Hematopoietic multipotent progenitor cell treated with erythropoietin and hydrocortisone succinate and interleukin-3 and kit ligand, for 6 days (in vitro differentiated cells): ENCODE data around the gene OSMR.

ENCODE experiments used
- DNase-seq: peaks from one replicate; pipeline ENCODE4 v3.0.0-alpha.2; 2015

Gene OSMR

DNA sequence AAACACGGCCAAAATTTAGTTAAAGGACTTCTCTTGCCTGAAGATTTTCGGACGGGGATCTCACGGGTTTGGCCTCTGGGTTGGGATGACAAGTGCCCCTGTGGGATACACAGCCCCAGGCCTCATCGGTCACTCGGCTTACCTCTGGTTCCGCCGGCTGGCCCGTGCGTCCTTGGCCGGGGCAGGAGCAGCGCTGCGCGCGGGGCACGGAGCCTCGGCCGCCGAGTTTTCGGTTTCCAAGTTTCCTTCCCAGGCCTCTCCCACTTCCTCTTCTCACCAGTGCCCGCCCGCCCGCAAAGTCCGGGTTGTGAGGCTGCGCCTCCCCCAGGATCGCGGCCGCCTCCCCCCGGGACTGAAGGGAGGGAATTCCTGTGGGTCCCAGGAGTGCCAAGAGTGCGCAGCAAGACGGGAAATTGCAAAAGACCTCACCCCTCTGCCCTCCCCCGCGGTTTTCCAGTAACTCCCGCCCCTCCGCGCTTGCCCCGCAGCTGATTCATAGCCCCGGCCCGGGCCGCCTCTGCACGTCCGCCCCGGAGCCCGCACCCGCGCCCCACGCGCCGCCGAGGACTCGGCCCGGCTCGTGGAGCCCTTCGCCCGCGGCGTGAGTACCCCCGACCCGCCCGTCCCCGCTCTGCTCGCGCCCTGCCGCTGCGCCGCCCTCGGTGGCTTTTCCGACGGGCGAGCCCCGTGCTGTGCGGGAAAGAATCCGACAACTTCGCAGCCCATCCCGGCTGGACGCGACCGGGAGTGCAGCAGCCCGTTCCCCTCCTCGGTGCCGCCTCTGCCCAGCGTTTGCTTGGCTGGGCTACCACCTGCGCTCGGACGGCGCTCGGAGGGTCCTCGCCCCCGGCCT lies at the start of gene OSMR:
Gene OSMR, plus strand, starts transcription at position 487 of the 853 bp plus-strand sequence. CDS start 23,033 bp downstream, outside the sequence.
- DNase-seq, result peak; percentile 3

DNA sequence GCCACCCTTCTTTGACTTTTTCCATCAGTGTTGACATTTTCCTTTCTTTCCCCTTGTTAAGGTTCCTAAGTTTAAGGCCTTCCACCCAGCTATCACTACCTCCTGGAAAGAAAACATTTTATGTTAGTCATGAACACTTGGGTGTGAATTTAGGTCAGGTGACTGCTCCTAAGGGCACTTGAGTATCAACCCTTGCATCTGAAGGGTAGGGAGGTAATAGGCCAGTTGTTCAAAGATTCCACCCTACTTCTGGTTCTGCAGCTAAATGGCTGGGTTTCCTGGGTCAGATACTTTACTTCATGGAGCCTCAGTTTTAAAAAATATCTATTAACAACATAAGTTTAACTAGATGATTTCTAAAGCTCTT lies 49.1 kb upstream of the OSMR start:
- no peak for DNase-seq

DNA sequence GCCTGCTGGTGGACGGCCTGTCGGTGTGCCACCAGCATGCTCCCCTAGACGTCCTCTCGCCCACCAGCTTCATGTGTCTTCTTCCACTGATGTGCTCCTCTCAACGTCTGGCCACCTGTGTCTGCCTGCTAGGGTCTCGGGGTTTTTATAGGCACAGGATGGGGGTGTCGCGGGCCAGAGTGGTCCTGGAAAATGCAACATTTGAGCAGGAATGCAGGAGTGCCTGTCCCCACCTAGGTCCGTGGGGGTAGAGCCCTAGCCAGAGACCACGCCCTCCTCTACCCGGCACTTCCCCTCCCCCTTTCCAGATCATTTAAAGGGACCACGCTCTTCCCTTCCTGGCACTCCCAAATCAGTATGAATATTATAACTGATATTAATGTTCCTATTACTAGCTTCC lies 48.0 kb upstream of the OSMR start:
- no peak for DNase-seq

DNA sequence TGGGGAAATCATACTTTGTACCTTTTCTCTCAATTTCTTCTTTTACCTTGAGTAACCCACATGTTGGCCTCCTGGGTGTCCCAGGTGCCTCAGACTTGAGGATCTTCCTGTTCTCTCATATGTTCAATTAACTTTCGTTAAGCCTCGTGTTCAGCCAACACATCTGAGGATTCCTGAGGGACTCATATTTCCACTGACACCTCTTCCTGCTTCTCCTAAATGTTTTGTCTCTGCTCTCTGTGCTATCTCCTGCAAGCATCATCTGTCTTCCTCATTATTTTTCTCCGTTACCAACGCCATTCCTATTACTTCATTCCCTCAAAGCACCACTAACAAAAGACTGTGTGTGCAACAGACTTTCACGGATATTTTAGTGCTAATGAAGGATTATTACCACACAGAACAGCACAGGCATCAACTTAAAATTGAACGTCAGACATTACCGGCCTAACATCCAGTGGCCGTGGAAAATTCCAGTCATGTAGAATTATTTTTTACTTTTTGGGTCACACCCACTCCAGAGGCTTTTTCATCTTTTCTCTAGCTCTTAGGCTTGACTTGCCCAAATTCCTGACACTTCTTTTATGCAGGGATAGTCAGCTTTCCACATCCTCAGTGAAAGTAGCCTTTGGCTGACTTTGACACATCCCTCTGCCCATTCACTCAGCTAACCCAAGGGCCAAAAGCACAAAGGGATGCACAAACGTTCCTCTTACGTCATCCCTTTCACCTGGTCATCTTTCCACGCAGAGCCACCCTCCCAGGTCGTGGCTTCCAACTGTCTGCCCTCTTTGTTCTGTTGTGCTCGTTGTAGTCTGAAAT lies 46.0 kb upstream of the OSMR start:
- no peak for DNase-seq

DNA sequence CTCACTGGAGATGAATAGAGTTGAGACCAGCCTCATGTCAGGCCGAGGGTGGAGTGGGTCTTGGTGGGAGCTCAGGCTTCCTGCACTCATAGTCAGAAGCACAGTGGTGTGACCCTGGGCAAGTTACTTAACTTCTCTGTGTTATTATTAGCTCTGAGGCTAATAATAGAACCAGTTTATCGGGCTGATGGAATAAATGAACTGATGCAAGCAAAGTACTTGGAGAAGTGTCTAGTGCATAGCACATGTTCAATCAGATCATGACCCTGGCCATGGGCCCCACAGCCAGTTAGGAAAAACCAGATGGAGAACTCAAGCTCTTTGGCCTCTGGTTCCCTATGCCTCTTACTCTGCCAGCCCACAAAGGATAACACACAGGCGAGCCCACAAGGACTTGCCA lies 45.3 kb upstream of the OSMR start:
- DNase-seq, result no peak

DNA sequence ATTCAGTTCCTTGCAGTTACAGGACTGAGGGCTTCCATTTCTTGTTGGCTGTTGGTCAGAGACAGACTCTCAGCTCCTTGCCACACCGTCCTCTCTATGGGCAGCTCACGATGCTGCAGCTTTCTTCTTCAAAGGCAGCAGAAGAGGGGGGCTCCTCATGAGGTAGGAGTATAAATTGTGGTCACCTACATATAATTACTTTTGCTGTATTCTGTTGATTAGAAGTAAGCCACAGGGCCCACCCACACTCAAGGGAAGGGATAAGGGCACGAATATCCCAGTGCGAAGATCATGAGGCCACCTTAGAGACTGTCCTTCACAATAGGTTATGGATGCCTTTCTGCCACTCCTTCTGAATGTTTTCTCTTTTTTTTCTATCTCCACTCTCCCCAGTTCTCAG lies 43.7 kb upstream of the OSMR start:
- DNase-seq, result no peak

DNA sequence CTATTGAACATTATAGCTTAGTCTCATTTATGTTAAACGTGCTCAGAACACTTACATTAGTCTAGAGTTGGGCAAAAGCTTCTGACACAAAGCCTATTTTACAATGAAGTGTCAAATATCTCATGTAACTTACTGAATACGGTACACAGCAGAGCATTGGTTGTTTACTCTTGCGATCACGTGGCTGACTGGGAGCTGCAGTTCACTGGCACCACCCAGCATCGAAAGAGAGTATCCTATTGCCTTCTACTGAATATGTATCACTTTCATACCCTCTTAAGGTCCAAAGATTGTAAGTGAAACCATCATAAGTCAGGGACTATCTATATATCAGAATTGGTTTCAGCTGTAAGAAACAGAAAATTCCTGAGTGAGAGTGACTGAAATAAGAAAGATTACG lies 42.6 kb upstream of the OSMR start:
- no peak for DNase-seq

DNA sequence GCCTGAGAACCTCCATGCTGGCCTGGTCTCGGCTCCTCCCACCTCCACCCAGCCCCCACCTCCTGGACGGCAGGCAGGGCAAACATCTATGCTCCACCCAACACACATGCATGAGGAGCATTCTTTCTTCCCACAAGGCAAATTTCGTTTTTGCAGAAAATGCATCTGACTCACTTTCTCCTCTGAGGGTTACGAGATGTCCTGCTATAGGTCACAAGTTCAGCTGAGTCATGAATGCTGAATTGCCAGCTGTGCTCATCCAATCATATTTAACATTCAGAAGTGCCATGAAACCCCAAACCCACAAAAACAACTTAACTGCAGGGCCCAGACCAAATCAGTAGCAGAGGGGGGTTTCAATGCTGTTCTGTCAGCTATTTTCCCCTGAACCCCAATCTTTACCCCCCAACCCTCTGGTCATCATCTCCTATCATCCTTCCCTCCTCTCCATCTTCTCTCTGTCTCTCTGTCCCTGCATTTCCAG lies 39.0 kb upstream of the OSMR start:
- peak; percentile 1 for DNase-seq

DNA sequence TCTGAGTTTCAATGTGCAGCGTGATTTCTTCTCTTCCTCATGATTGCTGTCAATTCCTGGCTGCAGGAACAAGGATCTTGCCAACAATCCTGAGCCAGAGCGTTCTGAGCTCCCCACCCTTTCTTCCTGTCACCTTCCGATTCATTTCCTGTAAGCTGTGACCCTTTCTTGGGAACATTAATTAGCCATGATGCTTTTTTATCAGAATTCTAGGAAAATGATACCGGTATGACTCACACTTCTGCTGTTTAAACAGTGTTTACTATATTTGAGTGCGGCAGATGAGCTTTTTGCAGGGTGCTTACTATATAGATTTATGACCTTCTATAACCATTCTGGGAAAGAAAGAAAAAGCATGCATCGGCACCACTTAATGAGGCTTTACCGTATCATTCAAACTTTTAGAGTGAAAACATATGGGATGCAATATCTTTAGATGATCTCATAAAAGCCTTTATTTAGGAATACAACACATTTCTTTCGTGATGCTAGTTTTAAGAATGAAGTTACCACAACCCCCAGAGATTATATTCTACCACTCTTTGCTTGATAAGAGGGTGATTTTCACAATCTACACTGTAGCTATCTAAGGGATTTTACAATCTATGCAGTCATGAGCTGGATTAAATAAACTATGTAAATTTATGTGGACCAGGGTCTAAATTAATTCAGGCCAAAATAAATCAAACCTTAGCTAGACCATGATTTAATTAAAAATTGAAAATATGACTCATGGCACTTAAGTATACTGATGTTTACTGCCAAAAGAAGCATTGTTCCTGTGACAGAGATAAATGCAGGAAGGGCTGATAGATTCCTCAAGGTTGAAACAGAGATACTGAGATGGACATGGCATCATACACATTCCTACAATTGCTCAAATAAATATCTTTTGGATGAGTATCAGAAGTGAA lies 38.0 kb upstream of the OSMR start:
- DNase-seq, result no peak

DNA sequence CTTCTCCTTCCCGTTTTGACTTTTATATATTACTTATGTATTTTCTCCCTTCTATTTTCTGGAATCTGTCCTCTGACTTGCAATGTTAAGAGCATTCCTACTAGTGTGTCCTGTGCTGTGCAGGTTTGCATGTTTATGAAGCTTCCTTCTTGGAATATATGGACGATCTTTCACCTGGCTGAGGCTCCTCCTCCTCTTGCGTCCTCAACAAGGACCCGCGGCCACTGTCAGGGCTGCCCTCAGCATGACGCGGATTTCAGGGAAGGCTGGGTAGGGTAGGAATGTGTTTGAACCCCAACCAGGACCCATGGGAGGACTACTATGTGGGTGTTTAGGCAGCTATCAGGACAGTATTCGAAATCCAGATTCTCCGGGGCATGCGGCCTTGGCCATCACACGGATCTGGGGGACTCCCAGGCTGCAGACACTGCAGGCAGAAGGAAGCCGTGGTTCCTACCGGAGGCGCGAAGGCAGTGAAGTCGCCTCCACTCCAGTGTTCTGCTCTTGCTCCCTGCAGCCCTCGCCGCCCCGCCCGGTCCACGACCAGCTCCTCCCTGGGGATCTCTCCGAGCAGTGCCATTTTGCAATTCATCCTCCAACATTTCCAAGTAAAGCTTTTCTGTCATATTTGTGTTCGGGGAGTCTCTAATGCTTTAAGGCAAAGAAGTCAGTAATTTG lies 37.0 kb upstream of the OSMR start:
- no peak for DNase-seq

DNA sequence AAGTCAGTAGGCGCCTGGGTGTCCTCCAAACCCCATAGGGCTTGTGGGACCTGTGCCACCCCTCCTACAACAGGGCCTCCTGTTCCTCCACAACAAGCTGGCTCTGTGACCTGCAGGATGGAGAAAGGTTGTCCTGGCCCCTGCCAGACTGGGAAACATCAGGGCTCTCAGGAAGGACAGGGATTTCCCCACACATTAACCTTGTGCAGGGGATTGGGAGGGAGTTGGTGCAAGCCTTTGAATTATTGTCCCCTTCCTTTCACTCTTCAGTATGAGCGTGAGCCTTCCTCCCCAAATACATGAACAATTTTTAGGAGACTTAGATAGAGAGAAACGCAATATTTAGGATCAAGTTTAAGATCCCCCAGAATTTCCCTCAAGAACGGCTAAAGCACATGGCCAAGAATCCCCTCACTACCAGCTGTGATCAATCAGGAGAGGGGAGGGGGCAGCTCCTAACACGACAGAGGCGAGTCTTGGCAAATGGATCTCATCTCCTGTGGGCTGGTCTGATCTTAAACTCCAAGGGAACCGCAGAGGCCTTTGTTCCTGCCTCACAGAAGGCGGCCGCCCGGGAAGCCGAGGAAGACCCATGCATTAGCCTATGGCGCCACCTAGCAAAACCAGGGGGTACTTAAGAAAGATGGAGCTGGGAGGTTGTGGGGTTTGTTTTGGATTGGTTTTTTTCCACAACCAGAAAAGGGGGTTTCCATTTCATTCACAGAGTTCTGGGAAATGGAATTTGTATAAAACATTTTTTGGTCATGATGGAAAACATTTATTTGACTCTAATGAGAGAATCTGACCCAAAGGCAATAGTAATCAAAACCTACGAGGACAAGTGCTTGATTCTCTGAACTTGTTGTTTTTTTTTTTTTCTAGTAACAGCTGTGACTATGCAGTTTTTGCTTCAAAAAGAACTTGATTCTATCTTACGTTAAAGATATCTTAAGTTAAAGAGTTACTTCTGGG lies 36.1 kb upstream of the OSMR start:
- DNase-seq, result peak; percentile 78

DNA sequence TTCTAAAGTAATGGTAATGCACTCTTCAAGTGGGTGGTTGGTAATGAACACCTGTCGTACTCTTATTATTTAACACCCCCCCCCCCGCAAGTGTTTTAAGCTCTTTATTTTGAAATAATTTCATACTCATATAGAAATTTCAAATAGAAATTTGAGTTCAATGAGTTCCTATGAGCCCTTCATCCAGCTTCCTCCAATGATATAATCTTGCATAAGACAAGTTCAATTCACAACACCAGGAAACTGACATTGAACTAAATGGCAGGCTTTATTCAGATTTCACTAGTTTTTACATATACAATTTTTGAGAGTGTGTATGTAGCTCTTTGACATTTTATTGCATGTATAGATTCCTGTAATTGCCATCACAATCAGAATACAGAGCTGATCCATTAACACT lies 30.9 kb upstream of the OSMR start:
- DNase-seq, result no peak

DNA sequence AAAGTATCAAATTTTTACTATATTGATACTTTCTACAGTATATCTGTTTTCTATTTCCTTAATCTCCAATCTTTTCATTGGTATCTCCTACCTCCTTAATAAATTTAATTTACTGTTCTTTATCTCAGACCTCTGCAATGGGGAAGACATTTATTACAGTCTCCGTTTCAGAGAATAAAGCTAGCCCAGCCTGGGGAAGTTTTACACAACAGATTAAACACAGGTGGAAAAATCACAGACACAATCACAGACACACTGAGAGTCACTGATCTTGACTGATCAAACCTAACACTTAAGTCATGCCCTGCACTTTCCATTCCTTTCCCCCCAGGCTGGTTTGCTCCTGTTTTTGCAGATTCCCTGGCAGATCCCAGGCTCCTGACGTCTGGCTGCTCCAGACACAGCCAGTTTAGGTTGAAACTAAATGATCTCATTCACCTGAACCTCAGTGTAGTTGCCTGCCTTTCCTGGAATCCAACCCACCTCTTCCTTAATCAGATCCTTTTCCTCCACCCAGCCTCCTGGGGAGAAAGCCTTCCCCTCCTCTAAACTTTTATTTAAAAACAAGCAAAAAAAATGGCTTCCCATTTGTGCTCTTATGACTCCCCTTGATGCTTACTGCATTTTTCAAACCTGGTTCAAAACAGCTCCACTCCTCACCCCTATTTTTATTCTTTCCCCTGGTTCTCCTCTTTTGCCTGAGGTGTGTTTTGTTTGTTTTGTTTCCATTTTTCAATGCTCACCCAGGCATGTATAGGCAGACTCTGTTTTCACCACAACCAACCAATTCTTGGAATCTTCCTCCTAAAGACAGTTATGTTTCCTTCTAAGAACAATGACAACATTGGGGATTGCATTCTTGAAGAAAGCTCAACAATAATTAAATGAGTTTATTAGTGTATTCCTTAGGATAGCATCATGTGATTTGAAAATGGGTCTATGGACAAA lies 29.5 kb upstream of the OSMR start:
- no peak for DNase-seq

DNA sequence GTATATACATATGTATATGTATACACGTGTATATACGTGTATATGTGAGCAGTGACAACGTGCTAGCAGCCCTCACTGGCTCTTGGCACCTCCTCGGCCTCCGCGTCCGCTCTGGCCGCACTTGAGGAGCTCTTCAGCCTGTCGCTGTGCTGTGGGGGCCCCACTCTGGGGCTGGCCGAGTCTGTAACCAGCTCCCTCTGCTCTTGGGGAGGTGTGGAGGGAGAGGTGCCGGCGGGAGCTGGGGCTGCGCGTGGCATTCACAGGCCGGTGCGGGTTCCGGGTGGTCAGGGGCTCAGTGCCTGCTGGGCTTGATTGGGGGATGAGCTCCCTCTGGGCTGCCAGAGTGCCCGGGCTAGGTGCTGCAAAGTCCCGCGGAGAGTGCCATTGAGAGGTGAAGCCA lies 24.1 kb upstream of the OSMR start:
- no peak for DNase-seq

DNA sequence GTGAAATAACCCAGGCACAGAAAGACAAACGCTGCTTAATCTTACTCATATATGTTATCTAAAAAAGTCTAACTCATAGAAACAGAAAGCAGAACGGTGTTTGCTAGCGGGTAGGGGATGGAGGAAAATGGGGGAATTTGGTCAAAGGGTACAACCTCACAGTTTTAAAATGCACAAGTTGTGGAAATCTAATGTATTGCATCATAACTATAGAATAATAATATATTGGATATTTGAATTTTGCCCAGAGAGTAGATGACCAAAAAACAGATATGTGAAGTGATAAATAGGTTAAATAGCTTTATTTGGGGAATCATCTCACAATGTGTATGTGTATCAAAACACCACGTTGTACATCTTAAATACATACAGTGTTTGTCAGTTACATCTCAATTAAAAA lies 22.3 kb upstream of the OSMR start:
- no peak for DNase-seq

DNA sequence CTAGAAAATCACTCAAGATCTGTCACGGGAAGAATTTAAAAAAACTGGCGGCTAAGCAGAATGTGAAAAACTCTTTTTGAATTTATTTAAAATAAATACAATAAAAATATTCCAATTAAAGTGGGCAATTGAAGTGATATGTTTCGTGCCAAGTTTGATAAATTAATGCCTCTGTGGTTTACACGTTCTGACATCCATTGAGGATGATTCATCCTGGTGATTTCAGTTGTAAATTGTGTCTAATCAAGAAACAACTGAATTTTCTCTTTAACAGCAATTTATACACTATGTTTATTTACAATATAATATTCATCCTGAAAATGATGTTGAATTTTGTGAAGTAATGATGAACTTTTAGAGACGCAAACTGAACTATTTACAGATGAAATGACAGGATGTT lies 21.0 kb upstream of the OSMR start:
- no peak for DNase-seq

DNA sequence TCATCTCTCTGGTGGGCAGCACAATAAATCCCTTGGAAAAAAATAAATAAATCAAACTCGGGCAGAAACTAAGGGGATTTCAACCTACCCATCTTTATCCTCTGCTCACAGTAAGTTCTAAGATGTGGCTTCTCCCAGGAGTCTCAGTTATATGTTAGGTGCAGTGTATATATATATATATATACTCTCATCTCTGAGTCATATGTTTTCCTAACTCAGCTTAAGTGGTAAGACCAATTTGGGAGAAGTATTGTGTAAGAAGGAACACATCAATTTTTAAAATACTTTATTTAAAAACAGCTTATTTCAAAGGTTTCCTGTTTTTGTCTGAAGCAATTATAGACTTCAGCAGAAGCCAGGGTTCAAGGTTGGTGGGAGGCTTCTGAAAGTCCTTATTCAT lies 20.3 kb upstream of the OSMR start:
- no peak for DNase-seq

DNA sequence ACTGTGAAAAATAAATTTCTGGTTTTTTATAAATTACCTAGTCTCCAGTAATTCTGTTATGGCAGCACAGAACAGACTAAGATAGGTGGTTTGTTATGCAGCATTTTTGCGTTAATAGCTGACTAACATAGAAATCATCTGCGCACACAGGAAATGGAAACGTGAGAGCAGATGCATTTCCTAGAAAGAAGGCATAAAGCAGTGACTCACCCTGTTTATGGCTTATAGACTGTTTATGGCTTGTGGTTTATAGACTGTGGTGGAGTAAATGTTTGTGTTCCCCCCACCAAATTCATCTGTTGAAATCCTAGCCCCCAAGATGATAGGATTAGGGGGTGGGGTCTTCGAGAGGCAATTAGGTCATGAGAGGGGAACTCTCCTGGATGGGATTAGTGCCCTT lies 18.3 kb upstream of the OSMR start:
- no peak for DNase-seq

DNA sequence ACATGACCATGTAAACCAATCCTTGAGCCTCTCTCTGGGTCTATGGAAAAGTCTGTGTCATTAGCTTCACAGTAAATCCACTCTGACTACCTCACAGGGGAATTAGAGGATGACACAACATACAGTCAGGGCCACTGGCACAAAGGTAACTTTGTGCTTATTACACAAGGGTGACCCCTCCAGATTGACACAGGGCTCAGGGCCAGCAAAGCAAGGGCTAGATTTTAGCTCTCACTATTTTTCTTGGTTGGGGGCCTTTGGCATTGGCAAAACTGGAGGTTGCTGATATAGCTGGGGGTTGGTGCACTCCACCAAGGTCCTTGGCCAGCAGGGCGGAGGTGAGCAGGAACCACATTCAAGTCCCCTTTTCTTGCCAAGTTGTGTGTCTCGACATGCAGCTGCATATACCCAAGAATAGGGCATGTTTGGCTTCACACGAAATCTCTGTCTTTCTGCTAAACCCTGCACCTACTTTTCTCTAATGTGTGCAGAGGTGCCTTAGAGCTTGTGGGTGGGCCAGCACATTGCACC lies 15.2 kb upstream of the OSMR start:
- no peak for DNase-seq

DNA sequence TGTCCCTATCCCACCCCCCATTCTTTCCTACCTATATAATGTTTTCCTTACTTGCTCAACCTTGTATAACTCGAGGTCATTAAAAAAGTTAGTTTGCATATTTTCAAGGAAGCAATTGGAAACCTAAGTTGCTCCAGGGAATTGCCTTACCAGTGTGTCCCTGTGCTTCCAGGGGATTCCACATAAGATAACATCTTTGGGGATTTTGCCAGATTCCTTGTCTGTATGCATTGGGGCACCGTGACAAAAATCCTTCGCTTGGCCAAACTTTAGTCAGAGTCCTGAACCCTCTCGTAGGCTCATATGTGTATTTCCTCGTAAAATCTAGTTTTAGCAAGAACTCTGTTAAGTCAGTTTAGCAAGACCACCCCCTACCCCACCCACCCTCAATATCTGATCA lies 14.7 kb upstream of the OSMR start:
- no peak for DNase-seq
